ENCODE measurements around the gene BTG3.

The BTG3 gene

GRCh38 chr21:17616831-17617230, 4.1 kb upstream of the BTG3 start:
- Histone ChIP-seq H3K36me3 (ENCODE audit: control insufficient read depth, insufficient read depth, low read length) (no peaks in the 10 kb centered on the region), H3K4me3 (ENCODE audit: low read depth, low read length) (no peak overlapping the region), H3K9me3 (ENCODE audit: control insufficient read depth, insufficient read depth, low read length) (no peaks in the 10 kb centered on the region), H3K27me3 (ENCODE audit: control insufficient read depth, insufficient read depth, low read length) (peaks cover 12% of the 10 kb centered on the region), H3K9ac (ENCODE audit: low read depth, low read length) (no peak overlapping the region), H3K4me1 (ENCODE audit: control insufficient read depth, insufficient read depth, low read length) (no peaks in the 10 kb centered on the region)

GRCh38 chr21:17613242-17613676, 558 bp upstream of the BTG3 start:
- H3K36me3 ChIP-seq (ENCODE audit: control insufficient read depth, insufficient read depth, low read length), result no peaks in the 10 kb centered on the region
- peaks cover 10% of the 10 kb centered on the region for H3K4me1 ChIP-seq (ENCODE audit: control insufficient read depth, insufficient read depth, low read length)
- H3K9me3 ChIP-seq (ENCODE audit: control insufficient read depth, insufficient read depth, low read length), result no peaks in the 10 kb centered on the region
- H3K27me3 ChIP-seq (ENCODE audit: control insufficient read depth, insufficient read depth, low read length), result peaks cover 12% of the 10 kb centered on the region
- peak overlapping the region; percentile 94 for H3K4me3 ChIP-seq (ENCODE audit: low read depth, low read length)
- H3K9ac ChIP-seq (ENCODE audit: low read depth, low read length), result no peak overlapping the region

- Histone ChIP-seq H3K4me3 (ENCODE audit: low read depth, low read length) (peak overlapping the region; percentile 94), H3K4me1 (ENCODE audit: control insufficient read depth, insufficient read depth, low read length) (peaks cover 10% of the 10 kb centered on the region), H3K9me3 (ENCODE audit: control insufficient read depth, insufficient read depth, low read length) (no peaks in the 10 kb centered on the region), H3K9ac (ENCODE audit: low read depth, low read length) (peak overlapping the region; percentile 77), H3K36me3 (ENCODE audit: control insufficient read depth, insufficient read depth, low read length) (no peaks in the 10 kb centered on the region), H3K27me3 (ENCODE audit: control insufficient read depth, insufficient read depth, low read length) (peaks cover 12% of the 10 kb centered on the region)
These were observed 607 bp downstream of the BTG3 start for GRCh38 chr21:17612023-17612564.

GRCh38 chr21:17611414-17612022, 1.2 kb downstream of the BTG3 start:
- peak overlapping the region; percentile 77 for H3K9ac ChIP-seq (ENCODE audit: low read depth, low read length)
- H3K4me1 ChIP-seq (ENCODE audit: control insufficient read depth, insufficient read depth, low read length), result peaks cover 10% of the 10 kb centered on the region

GRCh38 chr21:17610911-17611310, 1.8 kb downstream of the BTG3 start:
- Histone ChIP-seq H3K4me1 (ENCODE audit: control insufficient read depth, insufficient read depth, low read length) (peaks cover 10% of the 10 kb centered on the region), H3K4me3 (ENCODE audit: low read depth, low read length) (peak overlapping the region; percentile 94), H3K9me3 (ENCODE audit: control insufficient read depth, insufficient read depth, low read length) (no peaks in the 10 kb centered on the region), H3K9ac (ENCODE audit: low read depth, low read length) (peak overlapping the region; percentile 77), H3K36me3 (ENCODE audit: control insufficient read depth, insufficient read depth, low read length) (no peaks in the 10 kb centered on the region), H3K27me3 (ENCODE audit: control insufficient read depth, insufficient read depth, low read length) (peaks cover 12% of the 10 kb centered on the region)

More at GRCh38 chr21:17611414-17612022, 1.2 kb downstream of the BTG3 start:
- Histone ChIP-seq H3K9me3 (ENCODE audit: control insufficient read depth, insufficient read depth, low read length) (no peaks in the 10 kb centered on the region), H3K4me3 (ENCODE audit: low read depth, low read length) (peak overlapping the region; percentile 94), H3K36me3 (ENCODE audit: control insufficient read depth, insufficient read depth, low read length) (no peaks in the 10 kb centered on the region), H3K27me3 (ENCODE audit: control insufficient read depth, insufficient read depth, low read length) (peaks cover 12% of the 10 kb centered on the region)

- no peaks in the 10 kb centered on the region for H3K36me3 ChIP-seq (ENCODE audit: control insufficient read depth, insufficient read depth, low read length)
- H3K4me3 ChIP-seq (ENCODE audit: low read depth, low read length), result no peak overlapping the region
These were observed 3.0 kb downstream of the BTG3 start for GRCh38 chr21:17609681-17610080.

GRCh38 chr21:17607684-17608083, 5.0 kb downstream of the BTG3 start:
- Histone ChIP-seq H3K9ac (ENCODE audit: low read depth, low read length) (no peak overlapping the region), H3K9me3 (ENCODE audit: control insufficient read depth, insufficient read depth, low read length) (no peaks in the 10 kb centered on the region), H3K4me3 (ENCODE audit: low read depth, low read length) (no peak overlapping the region), H3K36me3 (ENCODE audit: control insufficient read depth, insufficient read depth, low read length) (peaks cover 8% of the 10 kb centered on the region), H3K27me3 (ENCODE audit: control insufficient read depth, insufficient read depth, low read length) (no peaks in the 10 kb centered on the region), H3K4me1 (ENCODE audit: control insufficient read depth, insufficient read depth, low read length) (peaks cover 10% of the 10 kb centered on the region)

More at GRCh38 chr21:17609681-17610080, 3.0 kb downstream of the BTG3 start:
- H3K27me3 ChIP-seq (ENCODE audit: control insufficient read depth, insufficient read depth, low read length), result peaks cover 12% of the 10 kb centered on the region
- no peak overlapping the region for H3K9ac ChIP-seq (ENCODE audit: low read depth, low read length)
- H3K9me3 ChIP-seq (ENCODE audit: control insufficient read depth, insufficient read depth, low read length), result no peaks in the 10 kb centered on the region
- peaks cover 10% of the 10 kb centered on the region for H3K4me1 ChIP-seq (ENCODE audit: control insufficient read depth, insufficient read depth, low read length)

- Histone ChIP-seq H3K36me3 (ENCODE audit: control insufficient read depth, insufficient read depth, low read length) (peaks cover 8% of the 10 kb centered on the region), H3K9ac (ENCODE audit: low read depth, low read length) (no peak overlapping the region), H3K4me3 (ENCODE audit: low read depth, low read length) (no peak overlapping the region), H3K4me1 (ENCODE audit: control insufficient read depth, insufficient read depth, low read length) (no peaks in the 10 kb centered on the region), H3K27me3 (ENCODE audit: control insufficient read depth, insufficient read depth, low read length) (no peaks in the 10 kb centered on the region), H3K9me3 (ENCODE audit: control insufficient read depth, insufficient read depth, low read length) (no peaks in the 10 kb centered on the region)
These were observed 9.8 kb downstream of the BTG3 start for GRCh38 chr21:17602874-17603273.

GRCh38 chr21:17598437-17598836, 14.3 kb downstream of the BTG3 start:
- no peaks in the 10 kb centered on the region for H3K9me3 ChIP-seq (ENCODE audit: control insufficient read depth, insufficient read depth, low read length)
- H3K36me3 ChIP-seq (ENCODE audit: control insufficient read depth, insufficient read depth, low read length), result peaks cover 3% of the 10 kb centered on the region
- no peaks in the 10 kb centered on the region for H3K27me3 ChIP-seq (ENCODE audit: control insufficient read depth, insufficient read depth, low read length)
- H3K4me1 ChIP-seq (ENCODE audit: control insufficient read depth, insufficient read depth, low read length), result no peaks in the 10 kb centered on the region
- no peak overlapping the region for H3K9ac ChIP-seq (ENCODE audit: low read depth, low read length)
- H3K4me3 ChIP-seq (ENCODE audit: low read depth, low read length), result no peak overlapping the region

GRCh38 chr21:17597680-17598079, 15.0 kb downstream of the BTG3 start:
- Histone ChIP-seq H3K27me3 (ENCODE audit: control insufficient read depth, insufficient read depth, low read length) (no peaks in the 10 kb centered on the region), H3K4me3 (ENCODE audit: low read depth, low read length) (no peak overlapping the region), H3K36me3 (ENCODE audit: control insufficient read depth, insufficient read depth, low read length) (no peaks in the 10 kb centered on the region), H3K9ac (ENCODE audit: low read depth, low read length) (no peak overlapping the region), H3K9me3 (ENCODE audit: control insufficient read depth, insufficient read depth, low read length) (no peaks in the 10 kb centered on the region), H3K4me1 (ENCODE audit: control insufficient read depth, insufficient read depth, low read length) (no peaks in the 10 kb centered on the region)

- Histone ChIP-seq H3K9ac (ENCODE audit: low read depth, low read length) (no peak overlapping the region), H3K4me1 (ENCODE audit: control insufficient read depth, insufficient read depth, low read length) (no peaks in the 10 kb centered on the region), H3K9me3 (ENCODE audit: control insufficient read depth, insufficient read depth, low read length) (no peaks in the 10 kb centered on the region), H3K36me3 (ENCODE audit: control insufficient read depth, insufficient read depth, low read length) (no peaks in the 10 kb centered on the region), H3K4me3 (ENCODE audit: low read depth, low read length) (no peak overlapping the region), H3K27me3 (ENCODE audit: control insufficient read depth, insufficient read depth, low read length) (no peaks in the 10 kb centered on the region)
These were observed 22.3 kb downstream of the BTG3 start for GRCh38 chr21:17590430-17590829.

- Histone ChIP-seq H3K4me3 (ENCODE audit: low read depth, low read length) (no peak overlapping the region), H3K9ac (ENCODE audit: low read depth, low read length) (no peak overlapping the region), H3K4me1 (ENCODE audit: control insufficient read depth, insufficient read depth, low read length) (no peaks in the 10 kb centered on the region), H3K9me3 (ENCODE audit: control insufficient read depth, insufficient read depth, low read length) (no peaks in the 10 kb centered on the region), H3K36me3 (ENCODE audit: control insufficient read depth, insufficient read depth, low read length) (no peaks in the 10 kb centered on the region), H3K27me3 (ENCODE audit: control insufficient read depth, insufficient read depth, low read length) (no peaks in the 10 kb centered on the region)
These were observed 26.7 kb downstream of the BTG3 start for GRCh38 chr21:17585875-17586450.

Measured in iPS-15b (cell line).